NCI-H460 (cell line): ENCODE measurements around the gene TMCO4. TPM values are rescaled to one million over a fixed set of nuclear protein-coding genes. Genes with fewer than 3 reads are reported as not detected.

Experiments used
- DNase-seq: peaks from one replicate; pipeline ENCODE4 v3.0.0-alpha.2; 2016; ENCODE audit warnings: low read depth; ENCODE audit errors: extremely low read depth
- total RNA-seq: library from RNA; depleted of rRNA; stranded (reverse); fragments of >200 nt; shearing (Covaris generic); gene quantifications from 2 replicates; pipeline ENCODE4 v1.2.3, GENCODE V29; 2014

Gene TMCO4
- total RNA-seq, 1 experiment from 2014 or later: 4.7 TPM

DNA sequence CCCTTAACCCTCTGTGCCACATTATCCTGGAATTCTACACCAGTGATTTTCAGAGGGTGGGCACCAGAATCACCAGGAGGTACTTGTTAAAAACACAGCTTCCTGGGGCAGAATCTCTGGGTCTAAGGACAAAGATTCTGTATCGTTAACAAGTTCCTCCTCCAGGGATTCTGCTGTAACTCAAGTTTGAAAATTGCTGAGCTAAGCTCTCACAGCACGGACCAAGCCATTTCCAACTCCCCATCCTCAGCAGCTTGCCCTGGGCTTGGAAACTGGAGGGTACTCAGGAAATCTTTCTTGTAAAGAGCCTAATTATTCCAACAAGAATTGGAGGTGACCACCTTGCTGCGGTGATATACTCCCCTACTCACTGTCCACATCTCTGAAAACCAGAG is 48.8 kb downstream of the TMCO4 start:
- DNase-seq: no peak

DNA sequence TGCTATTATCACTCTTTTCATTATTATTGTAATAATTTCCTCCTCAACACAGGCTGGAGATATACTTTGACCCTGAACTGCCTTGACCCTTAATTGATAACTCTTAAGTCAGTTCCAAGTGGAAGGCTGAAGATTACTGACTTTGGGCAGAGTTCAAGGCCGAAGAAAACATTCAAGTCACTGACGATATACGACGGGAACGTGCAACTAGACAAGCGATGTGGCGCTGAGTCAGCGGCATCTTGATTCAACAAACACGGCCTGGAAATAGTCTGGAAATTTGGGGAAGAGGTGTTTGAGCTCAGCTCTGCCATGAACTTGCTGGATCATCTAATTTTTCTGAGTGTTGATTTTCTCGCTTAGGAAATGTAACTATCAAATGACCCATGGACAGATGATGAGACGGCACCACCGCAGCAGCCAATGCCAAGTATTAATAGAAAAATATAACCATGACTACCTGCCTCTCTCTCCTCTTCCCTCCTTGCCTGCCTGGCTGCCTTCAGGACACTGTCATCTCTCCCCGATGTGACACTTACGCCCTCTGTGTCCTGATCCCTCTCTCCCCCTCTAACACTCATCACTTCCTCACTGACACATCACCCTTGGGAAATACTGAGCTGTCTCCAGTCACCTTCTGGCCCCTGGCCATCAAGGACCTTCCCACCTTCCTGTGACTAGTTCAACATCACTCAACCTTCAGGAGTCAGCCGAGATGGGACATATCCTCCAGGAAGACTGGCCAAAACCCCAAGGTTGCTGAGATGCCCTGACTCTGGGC is 49.4 kb downstream of the TMCO4 start:
- no peak for DNase-seq

DNA sequence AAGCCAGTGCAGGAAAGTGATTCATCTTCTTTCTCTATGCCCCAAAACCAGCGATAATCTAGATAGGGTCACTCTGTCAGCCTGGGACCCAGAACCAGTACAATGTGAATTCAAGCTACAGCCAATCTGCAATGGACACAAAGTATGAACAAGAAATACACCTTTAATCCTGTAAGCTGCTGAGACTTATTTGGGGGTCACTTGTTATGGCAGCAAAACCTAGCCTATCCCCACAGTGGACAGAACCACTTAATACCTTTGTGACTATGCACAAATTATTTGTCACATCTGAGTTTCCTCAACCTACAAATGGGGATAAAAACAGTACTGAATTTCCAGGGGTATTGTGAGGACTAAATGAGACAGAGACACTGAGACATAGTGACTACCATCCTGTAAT is 50.0 kb downstream of the TMCO4 start:
- no peak for DNase-seq

DNA sequence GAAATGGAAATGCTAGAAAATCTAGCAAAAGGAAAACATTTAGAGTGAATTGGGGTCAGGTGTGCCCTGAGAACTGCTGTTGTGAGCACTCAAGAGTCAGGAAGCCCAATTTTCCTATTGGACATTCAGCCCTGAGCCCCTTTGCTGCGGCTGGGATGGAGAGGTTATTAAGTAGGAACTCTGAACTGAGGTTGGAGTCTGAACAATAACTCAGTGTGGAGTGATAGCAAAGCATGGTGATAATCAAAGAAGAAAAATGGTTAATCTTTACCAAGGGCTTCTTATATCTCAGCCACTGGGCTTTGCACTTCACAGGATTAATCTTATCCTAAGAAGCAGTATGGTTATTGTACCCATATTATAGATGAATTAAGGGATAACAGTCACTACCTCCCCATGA is 52.0 kb downstream of the TMCO4 start:
- no peak for DNase-seq

DNA sequence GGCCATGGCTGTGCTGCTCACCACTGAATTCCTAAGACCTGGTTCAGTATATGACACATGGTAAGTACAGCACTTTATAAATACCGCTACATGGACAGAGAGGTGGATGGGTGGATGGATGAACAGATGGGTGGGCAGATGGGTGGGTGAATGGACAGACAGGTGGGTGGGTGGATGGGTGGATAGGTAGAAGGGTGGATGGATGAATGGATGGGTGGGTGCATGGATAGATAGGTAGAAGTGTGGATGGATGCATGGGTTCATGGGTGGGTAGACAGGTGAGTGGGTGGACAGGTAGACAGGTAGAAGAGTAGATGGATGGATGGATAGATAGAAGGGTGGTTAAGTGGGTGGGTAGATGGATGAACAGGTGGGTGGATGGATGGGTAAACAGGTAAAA is 54.8 kb downstream of the TMCO4 start:
- DNase-seq: no peak

DNA sequence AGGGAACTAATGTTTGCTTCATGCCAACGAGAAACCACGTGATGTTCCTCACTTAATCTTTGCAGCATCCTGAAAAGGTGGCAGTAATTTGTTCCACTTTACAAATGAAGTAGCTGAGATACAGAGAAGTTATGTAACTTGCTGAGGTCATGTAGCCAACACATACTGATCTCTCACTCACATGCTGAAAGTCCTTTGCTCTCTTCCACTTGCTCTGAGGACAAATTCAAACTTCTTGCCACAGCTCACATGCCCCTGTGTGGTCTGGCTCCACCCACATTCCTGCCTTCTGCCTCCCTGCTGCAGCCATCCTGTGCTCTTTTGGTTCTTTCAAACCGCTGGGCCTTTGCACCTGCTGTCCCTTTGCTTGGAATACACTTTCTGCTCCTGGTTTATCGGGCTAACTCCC is 55.4 kb downstream of the TMCO4 start:
- DNase-seq: no peak

DNA sequence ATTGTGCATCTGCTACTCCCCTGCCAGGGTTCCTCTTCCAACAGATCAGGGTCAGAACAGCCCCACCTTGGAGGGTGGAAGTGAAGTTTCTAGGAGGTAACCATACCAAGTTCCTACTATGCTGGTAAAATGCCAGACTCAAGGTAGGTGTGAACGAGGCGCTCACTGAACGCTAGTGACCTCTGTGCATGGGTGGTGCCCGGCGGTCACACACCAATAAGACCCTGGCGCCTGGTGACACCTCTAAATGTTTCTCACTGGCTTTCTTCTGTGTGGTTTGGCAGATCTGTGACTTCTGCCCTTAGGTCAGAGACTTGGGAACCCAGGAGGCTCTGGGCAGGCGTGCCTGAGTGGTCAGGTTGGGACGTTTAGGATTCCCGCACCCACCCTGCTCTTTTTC is 55.9 kb downstream of the TMCO4 start:
- DNase-seq: no peak

DNA sequence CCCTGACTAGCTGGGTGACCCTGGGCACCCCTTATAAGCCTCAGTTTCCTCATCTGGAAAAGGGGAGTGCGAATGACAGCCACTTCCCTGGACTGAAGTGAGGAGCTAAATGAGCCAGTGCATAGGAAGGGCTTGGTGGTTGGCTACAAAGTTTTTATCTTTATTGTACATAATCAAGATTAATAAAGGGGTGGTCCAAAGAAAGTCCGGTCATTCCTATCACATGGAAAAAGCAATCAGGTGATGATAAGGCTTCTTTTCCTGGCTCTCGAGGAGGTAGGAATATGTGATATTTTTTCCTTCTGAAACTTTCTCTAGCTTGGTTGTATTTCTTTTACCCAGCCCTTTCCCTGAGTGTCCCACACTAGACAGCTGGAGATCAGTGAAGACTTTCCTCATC is 56.5 kb downstream of the TMCO4 start:
- no peak for DNase-seq

DNA sequence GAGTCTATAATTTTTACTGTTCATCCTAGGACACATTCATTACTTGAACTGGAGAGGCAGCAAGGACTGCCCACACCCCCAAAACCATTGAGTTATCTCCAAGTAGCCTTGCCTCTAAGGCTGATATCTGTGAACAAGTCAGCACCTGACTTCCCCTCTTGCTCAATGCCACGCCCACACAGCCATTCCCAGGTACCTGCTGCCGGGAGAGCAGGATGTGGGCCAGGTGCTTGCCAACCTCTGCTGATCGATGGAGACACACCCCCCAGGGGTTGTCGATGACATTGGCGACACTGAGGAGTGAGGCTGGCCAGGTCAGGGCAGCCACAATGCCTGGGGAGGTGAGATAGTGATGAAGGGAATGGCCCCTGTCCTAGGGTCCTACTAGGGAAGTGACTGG is 60.1 kb downstream of the TMCO4 start:
- no peak for DNase-seq

DNA sequence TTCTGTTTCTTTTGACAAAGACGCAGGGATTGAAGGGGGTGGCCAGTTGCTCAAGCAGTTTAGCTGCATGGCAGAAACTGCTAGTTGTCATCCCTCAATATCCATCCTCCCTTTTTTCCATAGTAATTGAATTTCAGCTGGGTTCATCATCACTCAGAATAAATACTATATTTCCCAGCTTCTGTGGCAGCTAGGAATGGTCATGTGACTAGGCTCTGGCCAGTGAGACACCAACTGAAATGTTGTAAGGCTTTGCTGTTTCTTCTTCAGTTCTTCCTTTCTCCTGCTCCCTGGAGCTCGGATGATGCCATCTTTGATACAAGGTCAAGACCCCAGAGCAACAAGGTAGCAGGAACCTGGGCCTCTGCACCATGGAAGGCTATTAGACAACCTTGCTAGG is 61.0 kb downstream of the TMCO4 start:
- DNase-seq: no peak

DNA sequence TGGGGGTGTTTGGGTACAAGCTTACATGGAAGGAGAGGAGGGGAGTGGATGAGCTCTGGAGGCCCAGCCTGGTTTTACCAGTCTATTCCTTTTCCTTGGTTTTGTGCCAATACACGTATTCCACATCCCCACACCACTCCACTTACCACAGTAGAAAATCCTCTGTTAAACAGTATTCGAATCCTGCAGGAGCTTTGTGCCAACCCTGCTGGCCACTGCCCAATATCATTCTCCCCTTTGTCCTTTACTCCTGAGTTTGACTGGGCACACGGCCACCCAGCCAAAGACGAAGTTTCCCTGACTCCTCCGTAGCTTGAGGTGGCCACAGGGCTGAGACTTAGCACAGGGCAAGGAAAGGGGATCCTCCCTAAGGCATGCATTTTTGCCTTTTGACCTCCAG is 61.6 kb downstream of the TMCO4 start:
- no peak for DNase-seq

DNA sequence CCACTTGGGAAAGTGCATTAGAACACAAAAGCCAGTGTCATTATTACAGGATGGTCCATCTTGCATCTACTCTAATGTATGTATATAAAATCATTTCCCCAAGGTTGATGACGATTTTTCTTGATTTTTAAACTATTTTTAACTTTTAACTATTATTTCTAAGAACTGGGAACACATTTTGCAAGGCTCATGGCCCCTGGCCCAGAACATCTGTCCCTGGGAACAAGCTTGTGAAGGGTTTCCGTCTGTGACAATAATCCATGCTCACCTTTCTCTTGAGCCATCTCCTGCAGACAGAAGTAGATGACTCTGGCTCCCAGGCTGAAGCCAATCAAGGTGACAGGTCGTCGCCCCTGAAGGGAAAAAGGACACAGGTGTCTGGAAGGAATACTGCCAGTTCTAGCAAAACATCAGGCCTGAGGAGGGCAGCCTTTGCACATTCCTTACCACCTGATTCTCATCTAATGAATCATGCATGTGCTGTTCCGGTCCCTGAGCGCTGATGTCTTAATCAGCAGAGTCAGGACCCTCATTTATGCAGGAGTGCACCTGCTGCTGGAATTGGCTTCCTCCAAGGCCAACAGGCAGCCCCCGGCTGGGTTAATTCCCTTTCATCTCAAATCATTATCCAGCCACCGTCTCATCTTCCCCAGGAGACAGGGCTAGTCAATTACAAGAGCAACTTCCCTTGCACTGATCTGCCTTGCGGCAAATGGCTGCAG is 62.5 kb downstream of the TMCO4 start:
- DNase-seq: no peak

DNA sequence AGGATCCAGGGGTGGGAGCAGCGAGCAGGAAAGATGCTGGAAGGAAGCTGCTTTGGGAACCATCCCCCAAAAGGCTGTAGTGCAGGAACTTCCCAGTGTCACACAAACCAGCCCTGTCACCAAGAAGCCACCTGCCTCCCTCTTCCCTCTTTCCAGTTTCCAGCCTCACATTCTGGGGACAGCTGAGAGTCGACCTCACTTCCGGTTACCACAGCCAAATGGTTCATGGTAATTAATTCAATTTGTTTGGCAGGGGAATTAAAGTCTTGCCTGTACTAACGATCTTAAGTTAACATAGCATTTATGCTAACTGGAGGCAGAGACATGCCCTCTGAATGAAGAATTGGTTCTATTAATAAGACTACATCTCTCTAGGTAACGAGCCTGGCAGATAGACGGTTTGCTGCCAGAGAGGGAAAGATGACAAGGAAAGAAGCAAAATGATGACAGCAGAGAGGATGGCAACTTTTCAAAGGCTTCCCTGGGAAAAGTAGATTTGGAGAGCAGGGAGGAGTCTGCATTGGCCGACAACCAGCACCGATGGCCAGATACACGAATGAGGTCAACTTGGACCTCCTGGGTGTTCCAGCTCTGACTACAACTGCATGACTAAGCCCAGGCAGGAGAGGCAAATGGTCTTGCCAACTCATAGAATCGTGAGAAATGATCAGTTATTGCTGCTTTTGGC is 64.1 kb downstream of the TMCO4 start:
- DNase-seq: no peak

DNA sequence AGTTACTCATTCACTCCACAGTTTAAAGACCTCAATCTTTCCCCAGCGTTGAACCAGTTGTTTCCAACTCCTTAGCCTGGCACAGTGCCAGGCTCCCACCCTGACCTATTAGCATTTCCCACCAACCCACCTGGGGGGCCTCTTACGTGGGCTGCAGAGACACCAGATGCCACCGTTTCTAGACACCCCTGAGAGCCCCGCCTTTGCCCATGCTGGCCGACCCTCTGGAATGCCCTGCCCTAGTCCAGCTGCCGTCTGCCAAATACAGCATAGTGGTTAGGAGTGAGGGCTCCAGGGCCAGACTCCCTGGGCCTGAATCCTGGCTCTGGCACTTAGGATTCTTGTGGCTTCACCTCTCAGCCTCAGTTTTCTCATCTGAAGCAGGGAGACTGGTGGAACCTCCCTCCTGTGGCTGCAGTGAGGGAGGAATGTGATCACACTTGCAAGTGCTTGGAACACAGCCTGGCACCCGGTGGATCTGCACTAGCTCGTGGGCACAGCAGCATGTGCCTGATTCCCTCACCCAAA is 65.2 kb downstream of the TMCO4 start:
- no peak for DNase-seq

DNA sequence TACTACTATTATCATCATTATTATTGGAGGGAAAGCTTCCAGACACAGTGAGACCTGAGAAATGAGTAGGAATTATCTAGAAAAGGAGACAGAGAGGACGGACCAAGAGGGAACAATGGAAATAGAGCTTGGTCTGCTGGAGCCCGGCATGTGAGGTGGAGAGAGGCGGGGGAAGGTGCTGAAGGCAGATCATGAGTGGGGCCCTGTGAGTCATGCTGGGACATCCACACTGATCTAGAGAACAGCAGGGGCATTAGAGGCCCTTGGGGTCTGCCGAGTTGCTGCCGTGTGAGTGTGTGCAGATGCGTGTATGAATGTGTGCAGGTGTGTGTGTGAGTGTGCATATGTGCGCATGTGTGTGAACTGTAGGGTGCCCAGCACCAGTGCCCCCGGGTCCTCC is 65.7 kb downstream of the TMCO4 start:
- DNase-seq: no peak

DNA sequence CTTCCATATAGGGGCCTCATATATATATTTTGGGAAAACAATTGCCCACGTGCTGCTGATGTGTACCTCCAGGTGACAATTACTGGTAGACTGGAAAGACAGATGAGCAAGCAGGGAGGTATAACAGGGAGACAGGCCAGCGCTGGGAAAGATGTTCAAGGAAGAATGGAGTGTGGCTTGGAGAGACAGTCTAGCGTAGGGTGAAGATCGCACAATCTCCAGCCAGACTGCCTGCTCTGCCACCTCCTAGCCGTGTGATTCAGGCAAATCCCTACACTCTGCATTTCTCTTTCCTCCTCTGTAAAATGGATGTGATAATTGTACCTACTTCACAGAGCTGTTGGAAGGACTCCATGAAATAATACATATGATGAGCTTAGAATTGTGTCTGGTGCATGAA is 66.1 kb downstream of the TMCO4 start:
- no peak for DNase-seq

DNA sequence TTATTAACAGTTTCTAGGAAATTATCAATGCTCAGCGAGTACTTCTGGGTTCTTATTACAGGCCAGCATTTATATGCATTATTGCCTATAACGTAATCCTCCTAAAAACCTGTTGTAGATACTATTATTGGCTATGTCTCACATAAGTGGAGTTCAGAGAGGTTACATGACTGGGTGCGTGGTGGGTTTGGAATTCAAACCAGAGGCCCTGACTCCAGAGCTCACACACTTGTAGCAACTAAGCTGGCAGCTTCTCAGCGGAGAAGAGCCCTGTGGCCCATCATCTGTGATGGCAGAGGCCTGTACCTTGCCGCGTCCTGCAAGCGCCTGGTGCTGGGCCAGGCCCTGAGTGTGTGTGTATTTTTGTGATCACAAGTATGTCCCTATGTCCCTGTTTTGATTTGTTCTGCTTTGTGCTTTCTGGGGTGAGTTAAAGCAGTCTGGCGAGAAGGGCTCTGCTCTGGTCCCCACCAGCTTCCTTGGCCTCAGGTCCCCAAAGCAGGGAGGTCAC is 68.3 kb downstream of the TMCO4 start:
- DNase-seq: no peak

DNA sequence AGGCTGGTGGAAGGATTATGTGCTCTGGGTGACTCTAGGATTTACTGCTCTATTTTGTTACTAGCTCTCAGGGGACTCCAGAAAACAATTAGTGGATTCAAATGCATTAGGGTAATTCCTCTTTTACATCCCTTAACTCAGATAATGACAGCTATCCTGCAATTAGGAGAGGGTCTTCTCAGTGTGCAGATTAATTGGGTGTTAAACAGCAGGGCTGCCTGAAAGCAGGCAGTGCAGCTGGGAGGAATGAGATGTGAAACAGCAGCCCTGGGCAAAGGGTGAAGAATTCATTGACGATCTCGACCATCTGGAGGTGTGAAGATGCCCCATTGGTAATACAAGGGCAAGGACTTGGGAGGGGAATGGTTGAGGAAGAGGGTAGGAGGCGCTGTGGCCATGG is 68.9 kb downstream of the TMCO4 start:
- DNase-seq: no peak

DNA sequence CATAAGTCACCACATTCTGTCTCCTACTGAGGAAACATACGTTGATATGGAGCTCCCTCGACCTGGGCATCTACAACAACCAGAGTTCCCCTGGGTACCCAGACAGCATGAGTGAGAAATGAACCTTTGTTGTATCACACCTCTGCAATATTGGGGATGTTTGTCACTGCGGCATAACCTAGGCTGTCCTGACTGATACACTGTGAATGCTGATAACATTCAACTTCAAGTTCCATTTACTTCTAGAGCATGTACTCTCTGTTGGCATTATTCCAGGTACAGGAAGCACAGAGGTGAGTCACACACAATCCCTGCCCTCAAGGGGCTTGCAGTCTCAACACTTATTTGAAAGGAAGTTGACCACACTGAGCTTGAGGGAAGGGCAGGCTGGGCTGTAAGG is 69.5 kb downstream of the TMCO4 start:
- no peak for DNase-seq

DNA sequence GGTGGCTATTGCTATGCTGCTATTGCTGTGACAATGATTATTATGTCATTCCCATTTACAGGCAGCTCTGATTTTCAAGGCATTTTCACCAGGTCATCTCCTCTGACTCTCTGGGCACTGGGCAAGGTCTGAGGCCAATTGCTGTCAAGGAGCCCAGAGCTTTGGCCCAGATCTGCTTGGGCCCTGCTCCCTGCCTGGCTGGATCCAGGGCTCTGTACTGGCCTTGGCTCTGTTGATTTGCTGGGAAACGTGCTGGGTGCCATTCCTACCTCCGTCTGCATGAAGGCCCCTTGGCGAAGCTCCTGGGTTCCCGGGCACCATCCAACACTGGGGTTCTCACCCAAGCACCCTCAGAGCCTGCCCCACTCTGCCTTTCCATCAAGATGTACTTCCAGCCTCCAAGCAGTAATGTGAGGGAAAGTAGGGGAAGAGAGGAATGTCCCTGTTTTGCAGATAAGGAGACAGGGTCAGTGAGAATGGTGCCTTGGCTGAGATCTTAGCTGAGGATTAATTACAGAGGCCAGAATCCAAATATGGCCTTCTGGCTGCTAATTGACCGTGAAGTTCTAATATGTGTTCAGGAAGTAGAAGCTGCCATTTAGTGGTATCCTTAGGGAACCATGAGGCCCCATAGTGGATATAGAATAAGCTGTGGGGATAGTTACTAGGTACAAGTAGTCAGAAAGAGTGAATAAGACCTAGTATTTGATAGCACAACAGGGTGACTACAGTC is 71.1 kb downstream of the TMCO4 start:
- no peak for DNase-seq

DNA sequence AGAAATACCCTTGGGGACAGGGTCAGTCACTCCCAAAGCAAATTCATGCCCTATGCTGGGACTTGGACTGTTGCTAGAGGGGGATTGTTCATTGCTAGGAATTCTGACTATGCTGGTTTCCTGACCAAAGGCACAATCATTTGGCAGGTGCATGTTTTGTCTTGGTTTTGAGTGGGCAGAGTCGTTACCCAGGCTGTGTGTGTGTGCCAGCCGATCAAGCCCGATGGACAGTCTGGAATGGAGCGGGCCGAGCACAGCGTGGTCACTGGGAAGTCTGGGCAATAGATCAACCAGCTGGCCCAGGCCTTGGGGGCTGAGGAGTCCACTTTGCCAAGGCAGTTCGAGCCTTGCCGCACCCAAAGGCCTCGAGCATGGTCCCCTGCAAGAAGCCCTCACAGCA is 74.1 kb downstream of the TMCO4 start:
- DNase-seq: no peak
